ENCODE data around the gene CNTNAP2.
A peak's percentile ranks its signal among the peaks of the same experiment; 100 is the strongest.

CNTNAP2 gene

GRCh38 chr7:148187471-148187870, 2070.9 kb downstream of the CNTNAP2 start:
- no peak for DNase-seq

- no peak for DNase-seq
Measured at GRCh38 chr7:148191391-148192065, 2074.9 kb downstream of the CNTNAP2 start.

GRCh38 chr7:148192491-148192890, 2075.9 kb downstream of the CNTNAP2 start:
- no peak for DNase-seq

- no peak for DNase-seq
Measured at GRCh38 chr7:148201992-148202391, 2085.4 kb downstream of the CNTNAP2 start.

GRCh38 chr7:148204639-148205304, 2088.2 kb downstream of the CNTNAP2 start:
- DNase-seq = no peak

GRCh38 chr7:148209643-148210190, 2093.1 kb downstream of the CNTNAP2 start:
- DNase-seq = no peak

- no peak for DNase-seq
Measured at GRCh38 chr7:148210804-148211325, 2094.3 kb downstream of the CNTNAP2 start.

- no peak for DNase-seq
Measured at GRCh38 chr7:148211740-148212151, 2095.1 kb downstream of the CNTNAP2 start.

- no peak for DNase-seq
Measured at GRCh38 chr7:148212731-148213130, 2096.1 kb downstream of the CNTNAP2 start.

GRCh38 chr7:148214101-148214500, 2097.5 kb downstream of the CNTNAP2 start:
- DNase-seq = no peak

- DNase-seq = no peak
Measured at GRCh38 chr7:148218603-148219002, 2102.0 kb downstream of the CNTNAP2 start.

GRCh38 chr7:148222721-148223120, 2106.1 kb downstream of the CNTNAP2 start:
- DNase-seq = no peak

- DNase-seq = no peak
Measured at GRCh38 chr7:148223160-148223559, 2106.6 kb downstream of the CNTNAP2 start.

GRCh38 chr7:148223738-148224137, 2107.1 kb downstream of the CNTNAP2 start:
- no peak for DNase-seq

- DNase-seq = no peak
Measured at GRCh38 chr7:148230296-148230695, 2113.7 kb downstream of the CNTNAP2 start.

GRCh38 chr7:148230883-148231282, 2114.3 kb downstream of the CNTNAP2 start:
- DNase-seq = no peak

- DNase-seq = no peak
Measured at GRCh38 chr7:148232784-148233183, 2116.2 kb downstream of the CNTNAP2 start.

- DNase-seq = no peak
Measured at GRCh38 chr7:148234715-148235114, 2118.1 kb downstream of the CNTNAP2 start.

- no peak for DNase-seq
Measured at GRCh38 chr7:148238761-148239325, 2122.2 kb downstream of the CNTNAP2 start.

- no peak for DNase-seq
Measured at GRCh38 chr7:148241700-148242293, 2125.2 kb downstream of the CNTNAP2 start.

GRCh38 chr7:148242294-148242821, 2125.8 kb downstream of the CNTNAP2 start:
- DNase-seq = peak in 1 of 5 donors; percentile 2

GRCh38 chr7:148245381-148245780, 2128.8 kb downstream of the CNTNAP2 start:
- DNase-seq = no peak

GRCh38 chr7:148253629-148254028, 2137.0 kb downstream of the CNTNAP2 start:
- no peak for DNase-seq
